Bronchial epithelial cell (primary cell): ENCODE results near the gene KIAA1210. TPM values are rescaled to one million over a fixed set of nuclear protein-coding genes. Genes with fewer than 3 reads are reported as not detected.

ENCODE experiments used
- DNase-seq: peaks from one replicate; pipeline ENCODE4 v3.0.0-alpha.2; 2010; ENCODE audit warnings: low read depth
- FAIRE-seq: peaks from 2 replicates; lab custom pipeline; 2011; peaks lifted over from hg19 to GRCh38; lab: Jason Lieb, UNC
- H3K27me3 ChIP-seq: 2 replicates; pipeline ENCODE4 v1.5.1; 2011; ENCODE audit warnings: low read length; ENCODE audit not compliant: control insufficient read depth, insufficient read depth
- H3K36me3 ChIP-seq: 2 replicates; pipeline ENCODE4 v1.5.1; 2011; ENCODE audit warnings: low read length; ENCODE audit not compliant: control insufficient read depth, insufficient read depth
- H3K4me3 ChIP-seq: 2 replicates; pipeline ENCODE4 v1.5.1; 2011; ENCODE audit warnings: mild to moderate bottlenecking, low read depth, low read length, control low read depth
- total RNA-seq: library from RNA; depleted of rRNA; stranded (reverse); fragments of >200 nt; gene quantifications from 2 replicates; pipeline ENCODE4 v1.2.1, GENCODE V29; 2014
- TF ChIP-seq, protein P1 (sequence below): IDR thresholded peaks from 2 replicates; pipeline ENCODE4 v1.5.1; 2011; ENCODE audit warnings: mild to moderate bottlenecking, moderate library complexity, low read length, control low read depth, inconsistent platforms; ENCODE audit not compliant: insufficient read depth, severe bottlenecking

KIAA1210 gene
- total RNA-seq, 1 donor from 2014 or later: not detected

GRCh38 chrX:119090627-119091026, 37.0 kb downstream of the KIAA1210 start:
- DNase-seq (no peak), FAIRE-seq (no peak)
- TF ChIP-seq, protein P1, sequence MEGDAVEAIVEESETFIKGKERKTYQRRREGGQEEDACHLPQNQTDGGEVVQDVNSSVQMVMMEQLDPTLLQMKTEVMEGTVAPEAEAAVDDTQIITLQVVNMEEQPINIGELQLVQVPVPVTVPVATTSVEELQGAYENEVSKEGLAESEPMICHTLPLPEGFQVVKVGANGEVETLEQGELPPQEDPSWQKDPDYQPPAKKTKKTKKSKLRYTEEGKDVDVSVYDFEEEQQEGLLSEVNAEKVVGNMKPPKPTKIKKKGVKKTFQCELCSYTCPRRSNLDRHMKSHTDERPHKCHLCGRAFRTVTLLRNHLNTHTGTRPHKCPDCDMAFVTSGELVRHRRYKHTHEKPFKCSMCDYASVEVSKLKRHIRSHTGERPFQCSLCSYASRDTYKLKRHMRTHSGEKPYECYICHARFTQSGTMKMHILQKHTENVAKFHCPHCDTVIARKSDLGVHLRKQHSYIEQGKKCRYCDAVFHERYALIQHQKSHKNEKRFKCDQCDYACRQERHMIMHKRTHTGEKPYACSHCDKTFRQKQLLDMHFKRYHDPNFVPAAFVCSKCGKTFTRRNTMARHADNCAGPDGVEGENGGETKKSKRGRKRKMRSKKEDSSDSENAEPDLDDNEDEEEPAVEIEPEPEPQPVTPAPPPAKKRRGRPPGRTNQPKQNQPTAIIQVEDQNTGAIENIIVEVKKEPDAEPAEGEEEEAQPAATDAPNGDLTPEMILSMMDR: no peak
- no peaks in the 10 kb centered on the region for H3K36me3 ChIP-seq
- no peak overlapping the region for H3K4me3 ChIP-seq
- H3K27me3 ChIP-seq: peaks cover 4% of the 10 kb centered on the region

DNA sequence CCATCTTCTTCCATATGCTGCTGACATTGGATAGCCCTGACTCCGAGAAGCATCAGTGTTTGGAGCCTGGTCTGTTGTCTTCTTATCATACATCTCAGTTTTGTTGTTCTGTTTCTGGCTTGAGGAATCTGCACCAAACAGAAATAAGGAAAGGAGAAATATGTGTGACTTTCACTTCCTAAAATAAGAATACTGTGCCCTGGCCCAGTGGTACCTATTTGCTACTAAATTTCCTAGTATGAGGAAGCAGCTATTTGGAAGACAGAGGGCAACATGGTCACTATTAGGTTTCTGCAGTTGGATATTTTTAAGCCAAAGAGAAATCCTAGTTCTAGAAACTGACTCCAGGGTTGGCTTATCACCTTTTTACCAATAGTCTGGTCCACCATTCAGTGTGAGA, 38.0 kb downstream of the KIAA1210 start:
- no peak overlapping the region for H3K4me3 ChIP-seq
- no peaks in the 10 kb centered on the region for H3K36me3 ChIP-seq
- DNase-seq: no peak
- no peak for FAIRE-seq
- H3K27me3 ChIP-seq: peaks cover 4% of the 10 kb centered on the region
- TF ChIP-seq, protein P1: no peak

DNA sequence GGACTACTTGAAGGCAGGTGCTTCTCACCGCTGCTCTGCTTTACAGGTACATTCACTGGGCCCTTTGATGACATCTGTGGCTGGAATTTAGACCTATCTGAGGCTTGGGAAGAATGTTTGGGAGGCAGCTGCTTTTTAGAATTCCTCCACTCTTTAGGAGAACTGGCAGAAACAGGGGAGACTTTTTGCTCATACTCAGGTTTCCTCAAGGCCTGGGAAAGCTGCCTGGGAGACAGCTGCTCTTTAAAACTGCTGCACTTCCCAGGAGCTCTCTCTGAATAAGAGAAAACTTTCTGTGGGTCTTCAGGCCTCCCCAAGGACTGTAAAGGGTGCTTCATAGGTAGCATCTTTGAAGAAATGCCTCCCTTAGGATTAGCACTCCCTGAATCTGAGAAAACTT, 40.5 kb downstream of the KIAA1210 start:
- DNase-seq (no peak), FAIRE-seq (no peak)
- TF ChIP-seq, protein P1: no peak
- Histone ChIP-seq H3K36me3 (no peaks in the 10 kb centered on the region), H3K27me3 (peaks cover 4% of the 10 kb centered on the region), H3K4me3 (no peak overlapping the region)

GRCh38 chrX:119084766-119085165, 42.8 kb downstream of the KIAA1210 start:
- no peak for FAIRE-seq
- Histone ChIP-seq H3K27me3 (peaks cover 4% of the 10 kb centered on the region), H3K4me3 (no peak overlapping the region), H3K36me3 (no peaks in the 10 kb centered on the region)
- no peak for DNase-seq
- TF ChIP-seq, protein P1: no peak

DNA sequence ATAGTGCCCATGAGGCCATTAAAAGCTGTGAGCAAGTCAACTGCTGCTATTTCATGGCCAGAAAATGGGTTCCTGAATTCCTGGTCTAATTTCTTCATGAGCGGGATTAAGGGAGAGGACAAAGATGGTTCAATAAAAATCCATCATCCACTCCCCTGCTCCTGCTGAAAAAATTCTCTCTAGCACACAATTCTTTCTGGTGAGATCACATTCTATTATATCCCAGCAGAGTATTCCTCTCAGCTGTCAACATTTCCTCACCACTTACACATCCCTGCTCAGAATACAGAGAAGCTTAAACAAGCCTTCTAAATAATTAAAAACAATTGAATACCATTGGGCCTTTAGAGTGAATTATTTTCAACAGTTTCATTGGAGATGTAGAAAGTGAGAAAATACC, 45.3 kb downstream of the KIAA1210 start:
- TF ChIP-seq, protein P1: no peak
- Histone ChIP-seq H3K27me3 (no peaks in the 10 kb centered on the region), H3K4me3 (no peak overlapping the region), H3K36me3 (no peaks in the 10 kb centered on the region)
- DNase-seq: no peak
- no peak for FAIRE-seq

- DNase-seq (no peak), FAIRE-seq (no peak)
- H3K4me3 ChIP-seq: no peak overlapping the region
- H3K27me3 ChIP-seq: no peaks in the 10 kb centered on the region
- H3K36me3 ChIP-seq: no peaks in the 10 kb centered on the region
- TF ChIP-seq, protein P1: no peak
Observed at GRCh38 chrX:119075270-119076025, 52.2 kb downstream of the KIAA1210 start.
